Adrenal gland (tissue), 5 donors: ENCODE data around the gene SDHD.

ENCODE experiments used
- CTCF ChIP-seq, 6 experiments: fragments of 450-650 bp in 4 of 6; fragments of 200-600 bp in 2 of 6; sonication (generic) in 1 of 6; IDR thresholded peaks; 1 replicate in 5 of 6; 2 replicates in 1 of 6; pipeline versions ENCODE4 v1.5.1 to v1.8.0; 2016 to 2021; ENCODE audit warnings: antibody characterized with exemption in 6 of 6, mild to moderate bottlenecking in 2 of 6, moderate library complexity in 1 of 6
- POLR2A ChIP-seq, 2 donors: fragments of 450-650 bp; IDR thresholded peaks; one replicate each; pipeline ENCODE4 v1.6.1; 2017; ENCODE audit warnings: antibody characterized with exemption in 2 of 2, mild to moderate bottlenecking in 2 of 2, moderate library complexity in 1 of 2
- donor health status: DM: no; HTN: no; CAD: no.

GRCh38 chr11:112051768-112052167 lies 34.9 kb upstream of the SDHD start:
- no peak for TF ChIP-seq CTCF (IDR thresholded peaks at IDR 0.05)
- TF ChIP-seq POLR2A (IDR thresholded peaks at IDR 0.05) = no peak
